ENCODE results near the gene RABGAP1L. TPM values are rescaled to one million over a fixed set of nuclear protein-coding genes. Genes with fewer than 3 reads are reported as not detected.
A peak's percentile ranks its signal among the peaks of the same experiment; 100 is the strongest.

Gene RABGAP1L
- total and polyA plus RNA-seq, 2 donors from 2014 or later, result 16.2 to 48.5 TPM

- intact Hi-C loops (cut with DNase I), result loop anchor here (10.0 kb wide), 1 partner anchor 215 kb away; no protein-coding TSS in a partner anchor
These were observed 610.7 kb downstream of the RABGAP1L start for GRCh38 chr1:174769961-174770549.

GRCh38 chr1:174775621-174776020, 616.3 kb downstream of the RABGAP1L start:
- Histone ChIP-seq H3K4me1 (ENCODE audit: control insufficient read depth in 2 of 3, insufficient read depth in 2 of 3, low read depth in 1 of 3, low read length in 3 of 3) (no peaks in the 10 kb centered on the region), H3K27me3 (ENCODE audit: control insufficient read depth, insufficient read depth, low read length) (no peaks in the 10 kb centered on the region), H3K4me3 (ENCODE audit: low read length in 3 of 3) (no peak overlapping the region), H3K9ac (ENCODE audit: low read length in 3 of 3) (no peak overlapping the region), H3K9me3 (ENCODE audit: control insufficient read depth in 2 of 3, insufficient read depth in 1 of 3, low read length in 3 of 3) (no peaks in the 10 kb centered on the region), H3K36me3 (ENCODE audit: control insufficient read depth in 2 of 3, insufficient read depth in 3 of 3, low read length in 3 of 3) (no peaks in the 10 kb centered on the region), H3K27ac (ENCODE audit: low read depth in 2 of 2, low read length in 2 of 2) (no peak overlapping the region)
- FAIRE-seq (no peak), DNase-seq (no peak)
- intact Hi-C loops (cut with DNase I), result loop anchor here (10.0 kb wide), 1 partner anchor 209 kb away; no protein-coding TSS in a partner anchor
- no peak for TF ChIP-seq CTCF (IDR thresholded peaks at IDR 0.05; ENCODE audit: borderline replicate concordance, extremely low read depth, insufficient read depth)

More at GRCh38 chr1:174769961-174770549, 610.7 kb downstream of the RABGAP1L start:
- H3K27ac ChIP-seq (ENCODE audit: low read depth in 2 of 2, low read length in 2 of 2), result no peak overlapping the region
- no peaks in the 10 kb centered on the region for H3K9me3 ChIP-seq (ENCODE audit: control insufficient read depth in 2 of 3, insufficient read depth in 1 of 3, low read length in 3 of 3)
- H3K36me3 ChIP-seq (ENCODE audit: control insufficient read depth in 2 of 3, insufficient read depth in 3 of 3, low read length in 3 of 3), result no peaks in the 10 kb centered on the region
- H3K9ac ChIP-seq (ENCODE audit: low read length in 3 of 3), result no peak overlapping the region
- FAIRE-seq (peak; percentile 94), DNase-seq (peak in 2 of 5 donors; percentile 78 to 89)
- TF ChIP-seq CTCF (IDR thresholded peaks at IDR 0.05; ENCODE audit: borderline replicate concordance, extremely low read depth, insufficient read depth), result peak; percentile 70
- H3K4me1 ChIP-seq (ENCODE audit: control insufficient read depth in 2 of 3, insufficient read depth in 2 of 3, low read depth in 1 of 3, low read length in 3 of 3), result no peaks in the 10 kb centered on the region
- no peak overlapping the region for H3K4me3 ChIP-seq (ENCODE audit: low read length in 3 of 3)
- no peaks in the 10 kb centered on the region for H3K27me3 ChIP-seq (ENCODE audit: control insufficient read depth, insufficient read depth, low read length)

- DNase-seq (no peak), FAIRE-seq (no peak)
- no peaks in the 10 kb centered on the region for H3K27me3 ChIP-seq (ENCODE audit: control insufficient read depth, insufficient read depth, low read length)
- H3K4me3 ChIP-seq (ENCODE audit: low read length in 3 of 3), result no peak overlapping the region
- intact Hi-C loops (cut with DNase I), result loop anchor here (10.0 kb wide), 1 partner anchor 208 kb away; no protein-coding TSS in a partner anchor
- no peaks in the 10 kb centered on the region for H3K4me1 ChIP-seq (ENCODE audit: control insufficient read depth in 2 of 3, insufficient read depth in 2 of 3, low read depth in 1 of 3, low read length in 3 of 3)
- no peak overlapping the region for H3K9ac ChIP-seq (ENCODE audit: low read length in 3 of 3)
- H3K27ac ChIP-seq (ENCODE audit: low read depth in 2 of 2, low read length in 2 of 2), result no peak overlapping the region
- no peaks in the 10 kb centered on the region for H3K9me3 ChIP-seq (ENCODE audit: control insufficient read depth in 2 of 3, insufficient read depth in 1 of 3, low read length in 3 of 3)
- H3K36me3 ChIP-seq (ENCODE audit: control insufficient read depth in 2 of 3, insufficient read depth in 3 of 3, low read length in 3 of 3), result no peaks in the 10 kb centered on the region
- no peak for TF ChIP-seq CTCF (IDR thresholded peaks at IDR 0.05; ENCODE audit: borderline replicate concordance, extremely low read depth, insufficient read depth)
These were observed 617.9 kb downstream of the RABGAP1L start for GRCh38 chr1:174777262-174777661.
